Testis (tissue), 2 donors: ENCODE data around the gene PKHD1.

Experiments
- POLR2A ChIP-seq: fragments of 450-650 bp; IDR thresholded peaks from one replicate; pipeline ENCODE4 v1.6.1; 2017; ENCODE audit warnings: antibody characterized with exemption, mild to moderate bottlenecking, moderate library complexity
- TF ChIP-seq, protein P1 (sequence below), 3 experiments: fragments of 450-650 bp in 2 of 3; fragments of 200-600 bp in 1 of 3; sonication (generic) in 1 of 3; IDR thresholded peaks; one replicate each; pipeline ENCODE4 v1.5.1; 2016 to 2019; ENCODE audit warnings: antibody characterized with exemption in 3 of 3, mild to moderate bottlenecking in 2 of 3, moderate library complexity in 1 of 3

DNA sequence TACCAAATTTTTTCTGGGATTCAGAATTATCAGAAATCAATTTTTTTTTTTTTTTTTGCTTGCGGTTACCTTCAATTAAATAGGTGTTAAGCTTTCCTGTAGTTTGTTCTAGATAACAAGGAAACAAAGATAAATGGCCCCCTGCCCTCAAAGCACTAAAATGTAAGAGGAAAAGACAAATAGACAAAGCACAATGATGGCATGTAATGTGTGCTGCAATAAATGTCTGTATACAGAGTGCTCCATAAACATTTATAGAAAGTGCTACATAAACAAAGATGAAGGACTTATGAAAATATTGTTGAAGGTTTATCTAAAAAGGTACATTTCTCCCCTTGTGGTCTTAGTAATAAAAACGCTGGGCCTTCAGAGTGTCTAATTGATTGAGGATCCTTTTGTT is 384.6 kb downstream of the PKHD1 start:
- TF ChIP-seq, protein P1, sequence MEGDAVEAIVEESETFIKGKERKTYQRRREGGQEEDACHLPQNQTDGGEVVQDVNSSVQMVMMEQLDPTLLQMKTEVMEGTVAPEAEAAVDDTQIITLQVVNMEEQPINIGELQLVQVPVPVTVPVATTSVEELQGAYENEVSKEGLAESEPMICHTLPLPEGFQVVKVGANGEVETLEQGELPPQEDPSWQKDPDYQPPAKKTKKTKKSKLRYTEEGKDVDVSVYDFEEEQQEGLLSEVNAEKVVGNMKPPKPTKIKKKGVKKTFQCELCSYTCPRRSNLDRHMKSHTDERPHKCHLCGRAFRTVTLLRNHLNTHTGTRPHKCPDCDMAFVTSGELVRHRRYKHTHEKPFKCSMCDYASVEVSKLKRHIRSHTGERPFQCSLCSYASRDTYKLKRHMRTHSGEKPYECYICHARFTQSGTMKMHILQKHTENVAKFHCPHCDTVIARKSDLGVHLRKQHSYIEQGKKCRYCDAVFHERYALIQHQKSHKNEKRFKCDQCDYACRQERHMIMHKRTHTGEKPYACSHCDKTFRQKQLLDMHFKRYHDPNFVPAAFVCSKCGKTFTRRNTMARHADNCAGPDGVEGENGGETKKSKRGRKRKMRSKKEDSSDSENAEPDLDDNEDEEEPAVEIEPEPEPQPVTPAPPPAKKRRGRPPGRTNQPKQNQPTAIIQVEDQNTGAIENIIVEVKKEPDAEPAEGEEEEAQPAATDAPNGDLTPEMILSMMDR (IDR thresholded peaks at IDR 0.05), result no peak
- no peak for TF ChIP-seq POLR2A
